GM23338 (cell line): ENCODE data around the gene TRIP10. TPM values are rescaled to one million over a fixed set of nuclear protein-coding genes. Genes with fewer than 3 reads are reported as not detected.

ENCODE experiments used
- ATAC-seq: fragments of 200-7000 bp; cut with Tn5 transposase; 3 replicates; pipeline ENCODE4 v1.9.1; 2020
- DNase-seq: peaks from one replicate; pipeline ENCODE4 v3.0.0-alpha.2; 2015; ENCODE audit warnings: low spot score
- H2AFZ ChIP-seq: fragments of 200-600 bp; sonication (generic); 2 replicates; pipeline ENCODE4 v1.8.0; 2016; ENCODE audit warnings: antibody characterized with exemption, mild to moderate bottlenecking, moderate library complexity
- H3F3A ChIP-seq: fragments of 200-600 bp; sonication (generic); replicated peaks from 2 replicates; pipeline ENCODE4 v1.8.0; 2017; ENCODE audit warnings: antibody characterized with exemption, mixed run types, low read depth
- H3K27ac ChIP-seq: fragments of 200-600 bp; sonication (generic); 2 replicates; pipeline ENCODE4 v1.6.1; 2016; ENCODE audit warnings: low read depth
- H3K27me3 ChIP-seq: fragments of 200-600 bp; sonication (generic); 2 replicates; pipeline ENCODE4 v1.8.0; 2016; ENCODE audit warnings: mild to moderate bottlenecking, mixed run types, moderate library complexity; ENCODE audit not compliant: insufficient read depth
- H3K36me3 ChIP-seq: fragments of 200-600 bp; sonication (generic); 2 replicates; pipeline ENCODE4 v1.8.0; 2016; ENCODE audit warnings: mild to moderate bottlenecking; ENCODE audit not compliant: insufficient read depth
- H3K4me1 ChIP-seq: fragments of 200-600 bp; sonication (generic); 2 replicates; pipeline ENCODE4 v1.8.0; 2016; ENCODE audit warnings: mild to moderate bottlenecking, moderate library complexity; ENCODE audit not compliant: insufficient read depth
- H3K4me2 ChIP-seq: fragments of 200-600 bp; sonication (generic); 2 replicates; pipeline ENCODE4 v1.7.1; 2017; ENCODE audit warnings: mixed run types
- H3K4me3 ChIP-seq: fragments of 200-600 bp; sonication (generic); 2 replicates; pipeline ENCODE4 v1.6.1; 2016; ENCODE audit warnings: mixed run types
- H3K79me2 ChIP-seq: fragments of 200-600 bp; sonication (generic); replicated peaks from 2 replicates; pipeline ENCODE4 v1.8.0; 2017; ENCODE audit warnings: mild to moderate bottlenecking; ENCODE audit not compliant: insufficient read depth
- H3K9me2 ChIP-seq: fragments of 200-600 bp; sonication (generic); 2 replicates; pipeline ENCODE4 v1.8.0; 2017; ENCODE audit not compliant: insufficient read depth
- H4K20me1 ChIP-seq: fragments of 200-600 bp; sonication (generic); replicated peaks from 2 replicates; pipeline ENCODE4 v1.8.0; 2017; ENCODE audit warnings: mild to moderate bottlenecking; ENCODE audit not compliant: insufficient read depth
- H3K27ac Mint-ChIP-seq: 2 replicates; pipeline ENCODE4 v1.8.0; 2020; ENCODE audit warnings: inconsistent platforms, mild to moderate bottlenecking, moderate library complexity, mixed read lengths
- H3K27me3 Mint-ChIP-seq: 3 replicates; pipeline ENCODE4 v1.8.0; 2022; ENCODE audit warnings: low read depth, mild to moderate bottlenecking, moderate library complexity, mixed read lengths, inconsistent platforms; ENCODE audit not compliant: insufficient read depth, poor library complexity
- H3K36me3 Mint-ChIP-seq: 3 replicates; pipeline ENCODE4 v1.8.0; 2021; ENCODE audit warnings: low read depth, mild to moderate bottlenecking, inconsistent platforms, moderate library complexity, mixed read lengths
- H3K4me1 Mint-ChIP-seq: 3 replicates; pipeline ENCODE4 v1.8.0; 2020; ENCODE audit warnings: mild to moderate bottlenecking, inconsistent platforms, mixed read lengths
- H3K4me3 Mint-ChIP-seq: 3 replicates; pipeline ENCODE4 v1.8.0; 2021; ENCODE audit warnings: moderate library complexity, mild to moderate bottlenecking, inconsistent platforms, mixed read lengths
- H3K9me3 Mint-ChIP-seq: 3 replicates; pipeline ENCODE4 v1.8.0; 2020; ENCODE audit warnings: moderate library complexity, mild to moderate bottlenecking, inconsistent platforms, mixed read lengths
- CREB1 ChIP-seq: fragments of 250-450 bp; sonication (Bioruptor Pico); IDR thresholded peaks from 2 replicates; pipeline ENCODE4 v1.5.0; 2020; ENCODE audit warnings: low read depth, mild to moderate bottlenecking, moderate library complexity
- CTCF ChIP-seq, 2 experiments: fragments of 200-600 bp in 1 of 2; sonication (generic) in 1 of 2; conservative IDR thresholded peaks; 2 replicates each; pipeline versions ENCODE4 v1.5.1 to v1.6.1; 2016 to 2017; ENCODE audit warnings: antibody characterized with exemption in 2 of 2, low read depth in 2 of 2, mild to moderate bottlenecking in 2 of 2, moderate library complexity in 1 of 2
- EZH2 ChIP-seq: fragments of 200-600 bp; sonication (generic); IDR thresholded peaks from one replicate; pipeline ENCODE4 v1.8.0; 2017; ENCODE audit warnings: antibody characterized with exemption, mild to moderate bottlenecking, low read depth; ENCODE audit not compliant: unreplicated experiment
- JUNB ChIP-seq: IDR thresholded peaks from one replicate; pipeline ENCODE4 v1.6.1; 2016; ENCODE audit warnings: antibody characterized with exemption; ENCODE audit not compliant: unreplicated experiment
- REST ChIP-seq: IDR thresholded peaks from one replicate; pipeline ENCODE4 v1.6.1; 2018; ENCODE audit warnings: antibody characterized with exemption; ENCODE audit not compliant: unreplicated experiment
- ZNF331 ChIP-seq: fragments of 250-450 bp; sonication (Bioruptor Pico); IDR thresholded peaks from 2 replicates; pipeline ENCODE4 v1.5.0; 2020; ENCODE audit warnings: low read depth, mild to moderate bottlenecking, moderate library complexity
- ZNF462 ChIP-seq: fragments of 250-450 bp; sonication (Bioruptor Pico); IDR thresholded peaks from 2 replicates; pipeline ENCODE4 v1.5.0; 2020; ENCODE audit warnings: mild to moderate bottlenecking, moderate library complexity
- polyA plus RNA-seq: library from polyadenylated mRNA; unstranded; fragments of >200 nt; fragmentation: Nextera tagmentation; extraction: Ambion mirVana; gene quantifications from 2 replicates; pipeline ENCODE4 v1.2.1, GENCODE V29; 2016
- total RNA-seq: library from RNA; depleted of rRNA; stranded (reverse); fragments of >200 nt; shearing (Covaris generic); gene quantifications from 2 replicates; pipeline ENCODE4 v1.2.3, GENCODE V29; 2014

The TRIP10 gene
- total and polyA plus RNA-seq, 2 experiments from 2014 or later, result 56.8 to 68.5 TPM

GRCh38 chr19:6705931-6706632, 33.4 kb upstream of the TRIP10 start:
- ATAC-seq (no peak), DNase-seq (no peak)
- peaks cover 96% of the 10 kb centered on the region for H3K9me3 Mint-ChIP-seq
- no peaks in the 10 kb centered on the region for H3K4me1 Mint-ChIP-seq
- no peak overlapping the region for H2AFZ ChIP-seq
- 0 out of 2 replicates have a peak, but pooled peaks cover 2% of the 10 kb centered on the region for H3K4me1 ChIP-seq
- no peak overlapping the region for H3K4me3 ChIP-seq
- H3K4me3 Mint-ChIP-seq, result no peak overlapping the region
- no peak overlapping the region for H3K27ac Mint-ChIP-seq
- no peaks in the 10 kb centered on the region for H3K9me2 ChIP-seq
- no peaks in the 10 kb centered on the region for H3F3A ChIP-seq
- peaks cover 15% of the 10 kb centered on the region for H3K27me3 ChIP-seq
- peaks cover 33% of the 10 kb centered on the region for H3K36me3 Mint-ChIP-seq
- H3K79me2 ChIP-seq, result no peaks in the 10 kb centered on the region
- H3K27ac ChIP-seq, result no peak overlapping the region
- TF ChIP-seq ZNF462 (no peak), JUNB (no peak), ZNF331 (CRISPR knock-in tag) (no peak), EZH2 (no peak), CREB1 (CRISPR knock-in tag) (no peak), REST (no peak), CTCF (conservative IDR thresholded peaks at IDR 0.05; ENCODE audit: low read depth in 2 of 2) (no peak)
- no peaks in the 10 kb centered on the region for H4K20me1 ChIP-seq
- no peak overlapping the region for H3K4me2 ChIP-seq
- no peaks in the 10 kb centered on the region for H3K36me3 ChIP-seq
- peaks cover 8% of the 10 kb centered on the region for H3K27me3 Mint-ChIP-seq
